Erythroblast (primary cell): ENCODE results near the gene LAPTM5.

ENCODE experiments used
- DNase-seq, 2 experiments: peaks; one replicate each; lab custom pipeline; 2025; lab: John Stamatoyannopoulos, UW
- GATA1 ChIP-seq: IDR thresholded peaks from 2 replicates; pipeline ENCODE4 v1.6.1; 2011; ENCODE audit warnings: low read depth, mild to moderate bottlenecking, control low read depth, low read length, moderate library complexity
- POLR2A ChIP-seq: IDR thresholded peaks from 2 replicates; pipeline ENCODE4 v1.6.1; 2011; ENCODE audit warnings: mild to moderate bottlenecking, low read length

LAPTM5 gene

GRCh38 chr1:30700528-30701257 lies 56.9 kb downstream of the LAPTM5 start:
- TF ChIP-seq POLR2A (no peak), GATA1 (no peak)
- peak in 1 of 2 experiments; percentile 38 for DNase-seq

GRCh38 chr1:30699762-30700161 lies 57.8 kb downstream of the LAPTM5 start:
- DNase-seq, result no peak
- TF ChIP-seq GATA1 (no peak), POLR2A (no peak)

GRCh38 chr1:30698401-30698981 lies 59.1 kb downstream of the LAPTM5 start:
- no peak for TF ChIP-seq GATA1
- no peak for TF ChIP-seq POLR2A
- DNase-seq, result no peak

- DNase-seq, result no peak
- TF ChIP-seq POLR2A (no peak), GATA1 (no peak)
Observed at GRCh38 chr1:30697571-30698376, 59.8 kb downstream of the LAPTM5 start.

GRCh38 chr1:30696831-30697230 lies 60.7 kb downstream of the LAPTM5 start:
- TF ChIP-seq POLR2A (no peak), GATA1 (no peak)
- no peak for DNase-seq

- no peak for DNase-seq
- TF ChIP-seq POLR2A (no peak), GATA1 (no peak)
Observed at GRCh38 chr1:30695439-30695841, 62.1 kb downstream of the LAPTM5 start.

GRCh38 chr1:30694280-30695175 lies 63.0 kb downstream of the LAPTM5 start:
- TF ChIP-seq GATA1, result no peak
- no peak for TF ChIP-seq POLR2A
- DNase-seq, result no peak

GRCh38 chr1:30693822-30694221 lies 63.8 kb downstream of the LAPTM5 start:
- TF ChIP-seq GATA1 (no peak), POLR2A (no peak)
- DNase-seq, result no peak

- no peak for DNase-seq
- no peak for TF ChIP-seq POLR2A
- TF ChIP-seq GATA1, result no peak
Observed at GRCh38 chr1:30693366-30693765, 64.2 kb downstream of the LAPTM5 start.

GRCh38 chr1:30692948-30693301 lies 64.6 kb downstream of the LAPTM5 start:
- DNase-seq, result no peak
- TF ChIP-seq POLR2A, result no peak
- TF ChIP-seq GATA1, result no peak

- no peak for DNase-seq
- TF ChIP-seq GATA1, result no peak
- TF ChIP-seq POLR2A, result no peak
Observed at GRCh38 chr1:30692201-30692947, 65.2 kb downstream of the LAPTM5 start.

GRCh38 chr1:30691480-30691879 lies 66.1 kb downstream of the LAPTM5 start:
- TF ChIP-seq POLR2A (no peak), GATA1 (no peak)
- no peak for DNase-seq

GRCh38 chr1:30689901-30690645 lies 67.5 kb downstream of the LAPTM5 start:
- no peak for DNase-seq
- TF ChIP-seq GATA1, result no peak
